GM23338 (cell line): ENCODE results near the gene DRC3. TPM values are rescaled to one million over a fixed set of nuclear protein-coding genes. Genes with fewer than 3 reads are reported as not detected.

Experiments
- ATAC-seq: fragments of 200-7000 bp; cut with Tn5 transposase; 3 replicates; pipeline ENCODE4 v1.9.1; 2020
- DNase-seq: peaks from one replicate; pipeline ENCODE4 v3.0.0-alpha.2; 2015; ENCODE audit warnings: low spot score
- H2AFZ ChIP-seq: fragments of 200-600 bp; sonication (generic); 2 replicates; pipeline ENCODE4 v1.8.0; 2016; ENCODE audit warnings: antibody characterized with exemption, mild to moderate bottlenecking, moderate library complexity
- H3F3A ChIP-seq: fragments of 200-600 bp; sonication (generic); replicated peaks from 2 replicates; pipeline ENCODE4 v1.8.0; 2017; ENCODE audit warnings: antibody characterized with exemption, mixed run types, low read depth
- H3K27ac ChIP-seq: fragments of 200-600 bp; sonication (generic); 2 replicates; pipeline ENCODE4 v1.6.1; 2016; ENCODE audit warnings: low read depth
- H3K27me3 ChIP-seq: fragments of 200-600 bp; sonication (generic); 2 replicates; pipeline ENCODE4 v1.8.0; 2016; ENCODE audit warnings: mild to moderate bottlenecking, mixed run types, moderate library complexity; ENCODE audit not compliant: insufficient read depth
- H3K36me3 ChIP-seq: fragments of 200-600 bp; sonication (generic); 2 replicates; pipeline ENCODE4 v1.8.0; 2016; ENCODE audit warnings: mild to moderate bottlenecking; ENCODE audit not compliant: insufficient read depth
- H3K4me1 ChIP-seq: fragments of 200-600 bp; sonication (generic); 2 replicates; pipeline ENCODE4 v1.8.0; 2016; ENCODE audit warnings: mild to moderate bottlenecking, moderate library complexity; ENCODE audit not compliant: insufficient read depth
- H3K4me2 ChIP-seq: fragments of 200-600 bp; sonication (generic); 2 replicates; pipeline ENCODE4 v1.7.1; 2017; ENCODE audit warnings: mixed run types
- H3K4me3 ChIP-seq: fragments of 200-600 bp; sonication (generic); 2 replicates; pipeline ENCODE4 v1.6.1; 2016; ENCODE audit warnings: mixed run types
- H3K79me2 ChIP-seq: fragments of 200-600 bp; sonication (generic); replicated peaks from 2 replicates; pipeline ENCODE4 v1.8.0; 2017; ENCODE audit warnings: mild to moderate bottlenecking; ENCODE audit not compliant: insufficient read depth
- H3K9me2 ChIP-seq: fragments of 200-600 bp; sonication (generic); 2 replicates; pipeline ENCODE4 v1.8.0; 2017; ENCODE audit not compliant: insufficient read depth
- H4K20me1 ChIP-seq: fragments of 200-600 bp; sonication (generic); replicated peaks from 2 replicates; pipeline ENCODE4 v1.8.0; 2017; ENCODE audit warnings: mild to moderate bottlenecking; ENCODE audit not compliant: insufficient read depth
- H3K27ac Mint-ChIP-seq: 2 replicates; pipeline ENCODE4 v1.8.0; 2020; ENCODE audit warnings: inconsistent platforms, mild to moderate bottlenecking, moderate library complexity, mixed read lengths
- H3K27me3 Mint-ChIP-seq: 3 replicates; pipeline ENCODE4 v1.8.0; 2022; ENCODE audit warnings: low read depth, mild to moderate bottlenecking, moderate library complexity, mixed read lengths, inconsistent platforms; ENCODE audit not compliant: insufficient read depth, poor library complexity
- H3K36me3 Mint-ChIP-seq: 3 replicates; pipeline ENCODE4 v1.8.0; 2021; ENCODE audit warnings: low read depth, mild to moderate bottlenecking, inconsistent platforms, moderate library complexity, mixed read lengths
- H3K4me1 Mint-ChIP-seq: 3 replicates; pipeline ENCODE4 v1.8.0; 2020; ENCODE audit warnings: mild to moderate bottlenecking, inconsistent platforms, mixed read lengths
- H3K4me3 Mint-ChIP-seq: 3 replicates; pipeline ENCODE4 v1.8.0; 2021; ENCODE audit warnings: moderate library complexity, mild to moderate bottlenecking, inconsistent platforms, mixed read lengths
- H3K9me3 Mint-ChIP-seq: 3 replicates; pipeline ENCODE4 v1.8.0; 2020; ENCODE audit warnings: moderate library complexity, mild to moderate bottlenecking, inconsistent platforms, mixed read lengths
- CTCF ChIP-seq, 2 experiments: fragments of 200-600 bp in 1 of 2; sonication (generic) in 1 of 2; conservative IDR thresholded peaks; 2 replicates each; pipeline versions ENCODE4 v1.5.1 to v1.6.1; 2016 to 2017; ENCODE audit warnings: antibody characterized with exemption in 2 of 2, low read depth in 2 of 2, mild to moderate bottlenecking in 2 of 2, moderate library complexity in 1 of 2
- EZH2 ChIP-seq: fragments of 200-600 bp; sonication (generic); IDR thresholded peaks from one replicate; pipeline ENCODE4 v1.8.0; 2017; ENCODE audit warnings: antibody characterized with exemption, mild to moderate bottlenecking, low read depth; ENCODE audit not compliant: unreplicated experiment
- EZH2phosphoT487 ChIP-seq: fragments of 200-600 bp; sonication (generic); IDR thresholded peaks from one replicate; pipeline ENCODE4 v1.8.1; 2018; ENCODE audit warnings: antibody characterized with exemption; ENCODE audit not compliant: unreplicated experiment
- JUNB ChIP-seq: IDR thresholded peaks from one replicate; pipeline ENCODE4 v1.6.1; 2016; ENCODE audit warnings: antibody characterized with exemption; ENCODE audit not compliant: unreplicated experiment
- NANOG ChIP-seq: IDR thresholded peaks from 2 replicates; pipeline ENCODE4 v1.6.1; 2016; ENCODE audit warnings: antibody characterized with exemption, borderline replicate concordance
- REST ChIP-seq: IDR thresholded peaks from one replicate; pipeline ENCODE4 v1.6.1; 2018; ENCODE audit warnings: antibody characterized with exemption; ENCODE audit not compliant: unreplicated experiment
- ZNF114 ChIP-seq: fragments of 250-450 bp; sonication (Bioruptor Pico); IDR thresholded peaks from 2 replicates; pipeline ENCODE4 v1.5.0; 2020; ENCODE audit warnings: mild to moderate bottlenecking, moderate library complexity
- ZNF331 ChIP-seq: fragments of 250-450 bp; sonication (Bioruptor Pico); IDR thresholded peaks from 2 replicates; pipeline ENCODE4 v1.5.0; 2020; ENCODE audit warnings: low read depth, mild to moderate bottlenecking, moderate library complexity
- polyA plus RNA-seq: library from polyadenylated mRNA; unstranded; fragments of >200 nt; fragmentation: Nextera tagmentation; extraction: Ambion mirVana; gene quantifications from 2 replicates; pipeline ENCODE4 v1.2.1, GENCODE V29; 2016
- total RNA-seq: library from RNA; depleted of rRNA; stranded (reverse); fragments of >200 nt; shearing (Covaris generic); gene quantifications from 2 replicates; pipeline ENCODE4 v1.2.3, GENCODE V29; 2014

The DRC3 gene
- total and polyA plus RNA-seq, 2 experiments from 2014 or later: 1.1 TPM; not detected in 1

GRCh38 chr17:17950806-17951205 lies 21.9 kb upstream of the DRC3 start:
- Mint-ChIP-seq H3K4me1 (peaks cover 15% of the 10 kb centered on the region), H3K27ac (peak overlapping the region; percentile 77; the same call in 1 of the 2 replicates), H3K36me3 (no peaks in the 10 kb centered on the region; the same call in 2 of the 3 replicates), H3K4me3 (no peak overlapping the region), H3K9me3 (no peaks in the 10 kb centered on the region), H3K27me3 (peaks cover 4% of the 10 kb centered on the region)
- peak; percentile 64 for DNase-seq
- TF ChIP-seq CTCF (conservative IDR thresholded peaks at IDR 0.05; ENCODE audit: low read depth in 2 of 2): peak; percentile 56 to 60
- no peak for TF ChIP-seq ZNF331 (CRISPR knock-in tag)
- Histone ChIP-seq H3K27ac (no peak overlapping the region), H3K4me3 (no peak overlapping the region), H3F3A (no peaks in the 10 kb centered on the region), H4K20me1 (no peaks in the 10 kb centered on the region), H3K79me2 (no peaks in the 10 kb centered on the region), H3K4me1 (peaks cover 11% of the 10 kb centered on the region; the same call in 1 of the 2 replicates), H3K4me2 (no peak overlapping the region), H3K9me2 (no peaks in the 10 kb centered on the region), H2AFZ (peak overlapping the region; percentile 15; the same call in 1 of the 2 replicates), H3K27me3 (no peaks in the 10 kb centered on the region), H3K36me3 (no peaks in the 10 kb centered on the region)
- ATAC-seq: peak; percentile 95

DNA sequence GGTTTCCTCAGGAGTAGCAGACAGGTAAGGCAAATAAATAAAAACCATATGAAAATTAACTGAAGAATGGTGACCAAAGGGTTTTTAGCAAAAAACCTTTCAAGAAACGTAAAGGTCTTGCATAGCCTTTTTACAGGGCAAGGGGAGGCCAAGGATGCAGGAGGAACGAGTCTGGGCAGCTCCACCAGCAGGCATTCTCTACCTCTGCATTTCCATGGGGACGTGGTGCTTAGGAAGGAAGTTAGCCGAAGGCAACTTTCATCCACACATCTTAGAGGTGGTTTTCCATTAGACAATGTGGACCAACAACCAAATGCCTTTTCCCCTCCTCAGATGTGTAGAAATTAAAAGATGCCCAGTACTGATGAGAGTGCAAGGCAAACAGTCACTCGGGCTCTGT lies 21.1 kb upstream of the DRC3 start:
- TF ChIP-seq NANOG: no peak
- no peak for TF ChIP-seq EZH2
- no peak for TF ChIP-seq JUNB
- H3K4me1 Mint-ChIP-seq: peaks cover 15% of the 10 kb centered on the region
- H3K4me3 ChIP-seq: no peak overlapping the region
- no peaks in the 10 kb centered on the region; the same call in 2 of the 3 replicates for H3K36me3 Mint-ChIP-seq
- H3K79me2 ChIP-seq: no peaks in the 10 kb centered on the region
- H2AFZ ChIP-seq: no peak overlapping the region; the same call in 1 of the 2 replicates
- H3K27me3 ChIP-seq: no peaks in the 10 kb centered on the region
- peaks cover 4% of the 10 kb centered on the region for H3K27me3 Mint-ChIP-seq
- H4K20me1 ChIP-seq: no peaks in the 10 kb centered on the region
- DNase-seq: no peak
- ATAC-seq: peak; percentile 30; the same call in 1 of the 3 replicates
- no peaks in the 10 kb centered on the region for H3F3A ChIP-seq
- H3K4me2 ChIP-seq: no peak overlapping the region
- peak overlapping the region; percentile 21; the same call in 1 of the 2 replicates for H3K27ac Mint-ChIP-seq
- H3K4me3 Mint-ChIP-seq: no peak overlapping the region
- no peaks in the 10 kb centered on the region for H3K9me3 Mint-ChIP-seq
- H3K27ac ChIP-seq: no peak overlapping the region
- no peaks in the 10 kb centered on the region for H3K9me2 ChIP-seq
- no peaks in the 10 kb centered on the region for H3K36me3 ChIP-seq
- H3K4me1 ChIP-seq: peaks cover 11% of the 10 kb centered on the region; the same call in 1 of the 2 replicates

- Mint-ChIP-seq H3K27ac (no peak overlapping the region), H3K36me3 (no peaks in the 10 kb centered on the region; the same call in 2 of the 3 replicates), H3K4me3 (no peak overlapping the region), H3K4me1 (peaks cover 15% of the 10 kb centered on the region), H3K9me3 (no peaks in the 10 kb centered on the region), H3K27me3 (peaks cover 4% of the 10 kb centered on the region)
- Histone ChIP-seq H3K27me3 (no peaks in the 10 kb centered on the region), H3K4me2 (no peak overlapping the region), H3K36me3 (no peaks in the 10 kb centered on the region), H3F3A (no peaks in the 10 kb centered on the region), H2AFZ (no peak overlapping the region), H3K9me2 (no peaks in the 10 kb centered on the region), H3K79me2 (no peaks in the 10 kb centered on the region), H3K4me1 (peaks cover 11% of the 10 kb centered on the region; the same call in 1 of the 2 replicates), H3K4me3 (no peak overlapping the region), H4K20me1 (no peaks in the 10 kb centered on the region), H3K27ac (no peak overlapping the region)
- DNase-seq (peak; percentile 56), ATAC-seq (peak; percentile 75)
- TF ChIP-seq REST: no peak
- no peak for TF ChIP-seq ZNF114 (CRISPR knock-in tag)
- TF ChIP-seq EZH2phosphoT487: no peak
- peak in 1 of 2 experiments; percentile 40; a peak in 3 of 4 replicates for TF ChIP-seq CTCF (conservative IDR thresholded peaks at IDR 0.05; ENCODE audit: low read depth in 2 of 2)
- no peak for TF ChIP-seq ZNF331 (CRISPR knock-in tag)
Observed at GRCh38 chr17:17952691-17953090, 20.0 kb upstream of the DRC3 start.
